ENCODE data around the gene AXDND1. TPM values are rescaled to one million over a fixed set of nuclear protein-coding genes. Genes with fewer than 3 reads are reported as not detected.

AXDND1 gene
- total RNA-seq, 1 donor from 2014 or later, result not detected

Other genes with a start within 250 kb of the AXDND1 start
- 43.2 and 60.3 TPM in 2 replicates for gene ABL2, start 136.3 kb upstream of the AXDND1 start, total RNA-seq
- gene SOAT1, start 72.2 kb upstream of the AXDND1 start, total RNA-seq, result 10.0 and 10.7 TPM in 2 replicates
- gene NPHS2, start 210.0 kb downstream of the AXDND1 start, total RNA-seq, result not detected in 2 replicates
- gene TDRD5, start 225.9 kb downstream of the AXDND1 start, total RNA-seq, result not detected in 2 replicates